Stomach (tissue), 9 donors: ENCODE results near the gene MEG3. TPM values are rescaled to one million over a fixed set of nuclear protein-coding genes. Genes with fewer than 3 reads are reported as not detected.

Experiments used
- DNase-seq, 2 donors: peaks; one replicate each; pipeline versions ENCODE4 v3.0.0 to v3.0.0-alpha.2; 2013 to 2019
- H3K27ac ChIP-seq, 5 donors: fragments of 200-600 bp in 4 of 5; sonication (generic) in 4 of 5; one replicate each; pipeline ENCODE4 v1.5.1; 2013 to 2019; ENCODE audit warnings: mild to moderate bottlenecking in 1 of 5, moderate library complexity in 1 of 5
- H3K27me3 ChIP-seq, 3 donors: fragments of 200-600 bp; sonication (generic); one replicate each; pipeline ENCODE4 v1.5.1; 2017 to 2019; ENCODE audit warnings: mixed run types in 1 of 3
- H3K36me3 ChIP-seq, 4 donors: fragments of 200-600 bp; sonication (generic); 1 replicate in 3 of 4; 2 replicates in 1 of 4; pipeline ENCODE4 v1.5.1; 2016 to 2019
- H3K4me1 ChIP-seq, 4 donors: fragments of 200-600 bp; sonication (generic); one replicate each; pipeline ENCODE4 v1.5.1; 2016 to 2019
- H3K4me3 ChIP-seq, 4 donors: fragments of 200-600 bp; sonication (generic) in 3 of 4; one replicate each; pipeline ENCODE4 v1.5.1; 2016 to 2019; ENCODE audit warnings: mild to moderate bottlenecking in 1 of 4
- H3K9me3 ChIP-seq, 4 donors: fragments of 200-600 bp; sonication (generic); one replicate each; pipeline ENCODE4 v1.5.1; 2016 to 2019
- EP300 ChIP-seq: sonication (generic); formaldehyde crosslinking; IDR thresholded peaks from one replicate; pipeline ENCODE4 v1.6.1; 2017; ENCODE audit warnings: antibody characterized with exemption
- POLR2A ChIP-seq, 4 donors: fragments of 450-650 bp; IDR thresholded peaks; one replicate each; pipeline ENCODE4 v1.6.1; 2016; ENCODE audit warnings: antibody characterized with exemption in 4 of 4, control low read depth in 2 of 4, mild to moderate bottlenecking in 1 of 4, moderate library complexity in 1 of 4
- POLR2AphosphoS5 ChIP-seq, 3 donors: sonication (generic); formaldehyde crosslinking; IDR thresholded peaks; one replicate each; pipeline ENCODE4 v1.6.1; 2016; ENCODE audit warnings: antibody characterized with exemption in 3 of 3
- WGBS, 5 donors: extraction: QIAGEN DNeasy Blood & Tissue Kit in 3 of 5; methylation state at CpG; one replicate each; pipeline versions ENCODE4 v1.1.5 to v1.1.7; 2013 to 2018; 5-methylcytosine and 5-hydroxymethylcytosine counted together
- intact Hi-C: fragments of 100-400 bp; cut with DNase I; formaldehyde crosslinking; loops from one replicate; pipeline ENCODE4 v1.15.1; 2023; ENCODE audit warnings: low total_unique reads
- polyA plus RNA-seq, 3 donors: library from polyadenylated mRNA; stranded (reverse); fragments of 200-250 nt; gene quantifications; one replicate each; pipeline ENCODE4 v1.2.3, GENCODE V29; 2013
- total RNA-seq, 5 donors: library from RNA; depleted of rRNA; stranded (reverse); fragments of >200 nt; gene quantifications; one replicate each; pipeline versions ENCODE4 v1.1.0 to v1.2.3, GENCODE V29; 2014 to 2016
- TF ChIP-seq, protein P1 (sequence below), 7 experiments: fragments of 450-650 bp in 4 of 7; fragments of 200-600 bp in 3 of 7; sonication (generic) in 3 of 7; IDR thresholded peaks; one replicate each; pipeline ENCODE4 v1.5.1; 2016 to 2019; ENCODE audit warnings: antibody characterized with exemption in 7 of 7, control low read depth in 2 of 7, mild to moderate bottlenecking in 1 of 7
- donor health status: healthy with polysubstance abuse.
- donor health status: Bipolar disorder and iron deficiency.
- donor health status: healthy.

The MEG3 gene
- total and polyA plus RNA-seq, 8 donors = 13.4 to 390 (median 99.2) TPM

DNA sequence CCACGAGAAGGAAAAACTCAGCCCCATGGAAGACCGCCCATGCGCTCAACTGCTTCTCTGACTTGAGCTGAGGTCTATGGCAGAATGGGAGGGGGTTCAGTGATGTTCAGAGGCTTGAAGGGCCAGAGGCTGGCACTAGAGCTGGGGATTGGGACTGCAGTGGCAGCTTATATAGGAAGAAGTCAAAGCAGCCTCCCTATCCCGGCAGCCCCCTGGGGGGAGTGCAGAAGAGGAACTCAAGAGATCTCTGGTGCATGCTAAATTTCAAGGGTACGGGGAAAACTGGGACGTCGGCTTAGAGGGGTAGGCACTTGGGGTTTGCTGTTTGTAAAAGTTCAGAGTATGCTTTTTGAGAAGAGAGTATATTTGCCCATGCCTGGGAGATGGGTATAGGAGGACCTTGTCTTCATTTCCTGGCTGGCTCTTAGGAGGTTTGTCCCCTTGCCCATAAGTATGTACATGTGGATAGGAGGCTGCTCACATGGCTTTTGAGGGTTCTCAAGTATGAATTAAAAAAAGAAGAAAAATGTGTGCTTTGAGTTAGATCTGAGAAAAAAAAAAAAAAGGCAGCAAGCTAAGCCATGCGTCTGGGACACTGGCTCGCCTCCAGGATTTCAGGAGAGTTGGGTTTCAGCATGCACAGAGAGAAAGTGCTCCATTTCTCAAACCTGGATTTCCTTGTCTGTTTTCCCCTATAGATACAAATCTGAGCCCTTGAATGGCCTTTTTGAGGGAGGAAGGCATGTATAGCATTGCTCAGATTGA lies 3.2 kb upstream of the MEG3 start:
- Histone ChIP-seq H3K4me1 (peaks cover 0 to 7% (median 0%) of the 10 kb centered on the region in 4 donors), H3K4me3 (no peak overlapping the region), H3K9me3 (peaks cover 0 to 20% (median 1%) of the 10 kb centered on the region in 4 donors), H3K36me3 (no peaks in the 10 kb centered on the region), H3K27ac (no peak overlapping the region), H3K27me3 (peaks cover 0 to 54% (median 23%) of the 10 kb centered on the region in 3 donors)
- DNase-seq = peak in 1 of 2 donors; percentile 81
- intact Hi-C loops = no loop called here
- WGBS, 5 donors = 71 to 76% (median 73%) methylated on average over 9 of the region's 9 CpGs
- TF ChIP-seq EP300 (no peak), POLR2A (IDR thresholded peaks at IDR 0.05) (no peak), POLR2AphosphoS5 (IDR thresholded peaks at IDR 0.05) (no peak)
- TF ChIP-seq, protein P1, sequence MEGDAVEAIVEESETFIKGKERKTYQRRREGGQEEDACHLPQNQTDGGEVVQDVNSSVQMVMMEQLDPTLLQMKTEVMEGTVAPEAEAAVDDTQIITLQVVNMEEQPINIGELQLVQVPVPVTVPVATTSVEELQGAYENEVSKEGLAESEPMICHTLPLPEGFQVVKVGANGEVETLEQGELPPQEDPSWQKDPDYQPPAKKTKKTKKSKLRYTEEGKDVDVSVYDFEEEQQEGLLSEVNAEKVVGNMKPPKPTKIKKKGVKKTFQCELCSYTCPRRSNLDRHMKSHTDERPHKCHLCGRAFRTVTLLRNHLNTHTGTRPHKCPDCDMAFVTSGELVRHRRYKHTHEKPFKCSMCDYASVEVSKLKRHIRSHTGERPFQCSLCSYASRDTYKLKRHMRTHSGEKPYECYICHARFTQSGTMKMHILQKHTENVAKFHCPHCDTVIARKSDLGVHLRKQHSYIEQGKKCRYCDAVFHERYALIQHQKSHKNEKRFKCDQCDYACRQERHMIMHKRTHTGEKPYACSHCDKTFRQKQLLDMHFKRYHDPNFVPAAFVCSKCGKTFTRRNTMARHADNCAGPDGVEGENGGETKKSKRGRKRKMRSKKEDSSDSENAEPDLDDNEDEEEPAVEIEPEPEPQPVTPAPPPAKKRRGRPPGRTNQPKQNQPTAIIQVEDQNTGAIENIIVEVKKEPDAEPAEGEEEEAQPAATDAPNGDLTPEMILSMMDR (IDR thresholded peaks at IDR 0.05) = no peak

DNA sequence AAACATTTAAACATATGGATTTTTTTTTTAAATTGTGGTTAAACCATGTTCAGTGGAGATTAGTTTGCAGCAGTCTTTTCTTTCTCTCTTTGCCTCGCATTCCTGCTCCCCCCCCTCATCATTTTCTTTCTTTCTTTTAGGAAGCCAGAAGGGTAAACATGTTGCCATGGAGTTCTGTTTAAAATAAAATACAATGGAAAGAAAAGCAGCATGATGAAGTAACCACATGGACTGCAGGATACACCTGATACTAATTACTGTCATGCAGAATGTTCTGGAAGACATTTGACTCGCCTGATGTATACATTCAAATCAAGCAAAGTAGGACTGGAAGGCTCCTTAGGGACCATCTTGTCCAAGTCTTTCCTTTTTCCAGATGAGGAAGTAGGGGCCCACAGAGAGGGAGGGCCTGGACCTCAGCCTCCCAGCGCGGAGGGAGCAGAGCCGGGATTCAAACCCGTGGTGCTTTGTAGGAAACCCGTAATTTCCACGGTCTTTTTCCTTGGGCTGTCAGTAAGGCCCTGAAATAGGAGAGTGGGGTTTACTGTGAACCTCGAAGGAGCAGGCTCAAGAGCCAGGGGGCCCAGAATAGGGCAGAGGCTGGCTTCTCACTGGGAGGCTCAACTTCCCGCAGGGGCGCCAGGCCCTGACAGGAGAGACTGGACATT lies 2.4 kb upstream of the MEG3 start:
- Histone ChIP-seq H3K27me3 (peaks cover 0 to 63% (median 29%) of the 10 kb centered on the region in 3 donors), H3K36me3 (no peaks in the 10 kb centered on the region), H3K27ac (peak overlapping the region in 1 of 5 donors; percentile 79), H3K9me3 (peaks cover 0 to 28% (median 8%) of the 10 kb centered on the region in 4 donors), H3K4me3 (no peak overlapping the region), H3K4me1 (peaks cover 0 to 7% (median 0%) of the 10 kb centered on the region in 4 donors)
- intact Hi-C loops = no loop called here
- peak in 1 of 2 donors; percentile 52 for DNase-seq
- 75 to 85% (median 79%) methylated on average over 9 to 11 of the region's 11 CpGs for WGBS, 5 donors
- TF ChIP-seq POLR2A (IDR thresholded peaks at IDR 0.05) (no peak), POLR2AphosphoS5 (IDR thresholded peaks at IDR 0.05) (no peak), EP300 (no peak)
- TF ChIP-seq, protein P1 (IDR thresholded peaks at IDR 0.05) = no peak

GRCh38 chr14:100824091-100824551 lies 1.8 kb upstream of the MEG3 start:
- WGBS, 5 donors = 60 to 69% (median 65%) methylated on average over 10 to 32 of the region's 32 CpGs
- Histone ChIP-seq H3K4me3 (no peak overlapping the region), H3K27ac (peak overlapping the region in 1 of 5 donors; percentile 79), H3K4me1 (peaks cover 0 to 7% (median 0%) of the 10 kb centered on the region in 4 donors), H3K36me3 (no peaks in the 10 kb centered on the region), H3K27me3 (peaks cover 0 to 68% (median 33%) of the 10 kb centered on the region in 3 donors), H3K9me3 (peaks cover 0 to 34% (median 8%) of the 10 kb centered on the region in 4 donors)
- intact Hi-C loops = no loop called here
- DNase-seq = peak in 1 of 2 donors; percentile 87
- TF ChIP-seq, protein P1 (IDR thresholded peaks at IDR 0.05) = no peak
- no peak for TF ChIP-seq POLR2A (IDR thresholded peaks at IDR 0.05)
- TF ChIP-seq EP300 = no peak
- no peak for TF ChIP-seq POLR2AphosphoS5 (IDR thresholded peaks at IDR 0.05)
